SK-N-SH treated with all-trans-retinoic acid at 6 μM for 48 hours (cell line): Measurements from ENCODE around the gene NPFFR1.
"Not testable (repeated sequence)": the region's sequence is repeated elsewhere in the genome, so short reads cannot be mapped to it uniquely, and the experiment has no call there.

Experiments used
- ESRRG ChIP-seq: fragments of 250-450 bp; sonication (Bioruptor Pico); IDR thresholded peaks from 2 replicates; pipeline ENCODE4 v1.6.1; 2021; ENCODE audit warnings: mild to moderate bottlenecking
- TCF4 ChIP-seq: fragments of 250-450 bp; sonication (Bioruptor Pico); IDR thresholded peaks from 2 replicates; pipeline ENCODE4 v1.8.0; 2021; ENCODE audit warnings: mild to moderate bottlenecking, moderate library complexity, borderline replicate concordance
- TF ChIP-seq, protein P1 (sequence below): fragments of 250-450 bp; sonication (Bioruptor Pico); IDR thresholded peaks from 2 replicates; pipeline ENCODE4 v1.8.0; 2020; ENCODE audit warnings: mild to moderate bottlenecking, moderate library complexity, borderline replicate concordance

DNA sequence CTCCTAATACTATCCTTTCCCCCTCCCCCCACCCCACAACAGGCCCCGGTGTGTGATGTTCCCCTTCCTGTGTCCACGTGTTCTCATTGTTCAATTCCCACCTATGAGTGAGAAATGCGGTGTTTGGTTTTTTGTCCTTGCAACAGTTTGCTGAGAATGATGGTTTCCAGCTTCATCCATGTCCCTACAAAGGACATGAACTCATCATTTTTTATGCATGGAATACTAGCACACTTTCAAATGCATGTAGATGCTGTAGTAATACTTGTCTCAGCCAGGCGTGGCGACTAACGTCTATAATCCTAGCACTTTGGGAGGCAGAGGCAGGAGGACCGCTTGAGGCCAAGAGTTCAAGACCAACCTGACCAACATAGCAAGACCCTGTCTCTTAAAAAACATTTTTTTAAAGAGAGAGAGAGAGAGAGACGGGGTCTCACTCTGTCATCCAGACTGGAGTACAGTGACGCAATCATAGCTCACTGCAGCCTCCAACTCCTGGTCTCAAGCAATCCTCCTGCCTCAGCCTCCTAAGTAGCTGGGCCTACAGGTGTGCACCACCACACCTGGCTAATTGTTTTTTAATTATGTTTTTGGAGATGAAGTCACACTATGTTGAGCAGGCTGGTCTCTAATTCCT, 60.9 kb downstream of the NPFFR1 start:
- TF ChIP-seq TCF4, ESRRG (CRISPR knock-in tag): not testable (repeated sequence)
- TF ChIP-seq, protein P1, sequence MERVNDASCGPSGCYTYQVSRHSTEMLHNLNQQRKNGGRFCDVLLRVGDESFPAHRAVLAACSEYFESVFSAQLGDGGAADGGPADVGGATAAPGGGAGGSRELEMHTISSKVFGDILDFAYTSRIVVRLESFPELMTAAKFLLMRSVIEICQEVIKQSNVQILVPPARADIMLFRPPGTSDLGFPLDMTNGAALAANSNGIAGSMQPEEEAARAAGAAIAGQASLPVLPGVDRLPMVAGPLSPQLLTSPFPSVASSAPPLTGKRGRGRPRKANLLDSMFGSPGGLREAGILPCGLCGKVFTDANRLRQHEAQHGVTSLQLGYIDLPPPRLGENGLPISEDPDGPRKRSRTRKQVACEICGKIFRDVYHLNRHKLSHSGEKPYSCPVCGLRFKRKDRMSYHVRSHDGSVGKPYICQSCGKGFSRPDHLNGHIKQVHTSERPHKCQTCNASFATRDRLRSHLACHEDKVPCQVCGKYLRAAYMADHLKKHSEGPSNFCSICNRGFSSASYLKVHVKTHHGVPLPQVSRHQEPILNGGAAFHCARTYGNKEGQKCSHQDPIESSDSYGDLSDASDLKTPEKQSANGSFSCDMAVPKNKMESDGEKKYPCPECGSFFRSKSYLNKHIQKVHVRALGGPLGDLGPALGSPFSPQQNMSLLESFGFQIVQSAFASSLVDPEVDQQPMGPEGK (CRISPR knock-in tag) = not testable (repeated sequence)
